ENCODE data around the gene TWSG1. TPM values are rescaled to one million over a fixed set of nuclear protein-coding genes. Genes with fewer than 3 reads are reported as not detected.

TWSG1 gene
- total RNA-seq: 33.7 TPM

GRCh38 chr18:9334329-9334972, at the start of gene TWSG1:
TWSG1 (plus strand) TSS chr18:9334773; CDS start chr18:9337230, 2,457 bp downstream.
- DNase-seq (ENCODE audit: low read depth in 2 of 3, low spot score in 2 of 3): peak; percentile 81 to 98 (median 96)

- no peak for DNase-seq (ENCODE audit: low read depth in 2 of 3, low spot score in 2 of 3)
Observed at GRCh38 chr18:9285604-9286003, 49.0 kb upstream of the TWSG1 start.

GRCh38 chr18:9287036-9287435, 47.5 kb upstream of the TWSG1 start:
- no peak for DNase-seq (ENCODE audit: low read depth in 2 of 3, low spot score in 2 of 3)

GRCh38 chr18:9289698-9290097, 44.9 kb upstream of the TWSG1 start:
- no peak for DNase-seq (ENCODE audit: low read depth in 2 of 3, low spot score in 2 of 3)

- no peak for DNase-seq (ENCODE audit: low read depth in 2 of 3, low spot score in 2 of 3)
Observed at GRCh38 chr18:9290156-9290555, 44.4 kb upstream of the TWSG1 start.

- DNase-seq (ENCODE audit: low read depth in 2 of 3, low spot score in 2 of 3): no peak
Observed at GRCh38 chr18:9292047-9292446, 42.5 kb upstream of the TWSG1 start.

- DNase-seq (ENCODE audit: low read depth in 2 of 3, low spot score in 2 of 3): no peak
Observed at GRCh38 chr18:9293948-9294347, 40.6 kb upstream of the TWSG1 start.

GRCh38 chr18:9296233-9297006, 38.2 kb upstream of the TWSG1 start:
- DNase-seq (ENCODE audit: low read depth in 2 of 3, low spot score in 2 of 3): no peak

GRCh38 chr18:9297007-9297393, 37.6 kb upstream of the TWSG1 start:
- DNase-seq (ENCODE audit: low read depth in 2 of 3, low spot score in 2 of 3): no peak

- no peak for DNase-seq (ENCODE audit: low read depth in 2 of 3, low spot score in 2 of 3)
Observed at GRCh38 chr18:9304388-9305070, 30.0 kb upstream of the TWSG1 start.

- no peak for DNase-seq (ENCODE audit: low read depth in 2 of 3, low spot score in 2 of 3)
Observed at GRCh38 chr18:9319333-9319732, 15.2 kb upstream of the TWSG1 start.

- DNase-seq (ENCODE audit: low read depth in 2 of 3, low spot score in 2 of 3): peak in 2 of 3 donors; percentile 32 to 77
Observed at GRCh38 chr18:9321017-9321452, 13.5 kb upstream of the TWSG1 start.

GRCh38 chr18:9321736-9322135, 12.8 kb upstream of the TWSG1 start:
- DNase-seq (ENCODE audit: low read depth in 2 of 3, low spot score in 2 of 3): no peak

- no peak for DNase-seq (ENCODE audit: low read depth in 2 of 3, low spot score in 2 of 3)
Observed at GRCh38 chr18:9322744-9323143, 11.8 kb upstream of the TWSG1 start.

GRCh38 chr18:9323750-9324445, 10.7 kb upstream of the TWSG1 start:
- no peak for DNase-seq (ENCODE audit: low read depth in 2 of 3, low spot score in 2 of 3)

- DNase-seq (ENCODE audit: low read depth in 2 of 3, low spot score in 2 of 3): no peak
Observed at GRCh38 chr18:9325716-9326115, 8.9 kb upstream of the TWSG1 start.

GRCh38 chr18:9328776-9329175, 5.8 kb upstream of the TWSG1 start:
- DNase-seq (ENCODE audit: low read depth in 2 of 3, low spot score in 2 of 3): no peak

GRCh38 chr18:9329471-9329870, 5.1 kb upstream of the TWSG1 start:
- no peak for DNase-seq (ENCODE audit: low read depth in 2 of 3, low spot score in 2 of 3)

- DNase-seq (ENCODE audit: low read depth in 2 of 3, low spot score in 2 of 3): no peak
Observed at GRCh38 chr18:9330419-9330818, 4.2 kb upstream of the TWSG1 start.

GRCh38 chr18:9333441-9334328, 888 bp upstream of the TWSG1 start:
- DNase-seq (ENCODE audit: low read depth in 2 of 3, low spot score in 2 of 3): peak in 1 of 3 donors; percentile 77

Data from hematopoietic multipotent progenitor cell (in vitro differentiated cells).